Right hindlimb (tissue), 1 donor: ENCODE results near the gene GATAD2A.

Experiments used
- DNase-seq: peaks from one replicate; pipeline ENCODE4 v3.0.0-alpha.2; 2018

The GATAD2A gene

DNA sequence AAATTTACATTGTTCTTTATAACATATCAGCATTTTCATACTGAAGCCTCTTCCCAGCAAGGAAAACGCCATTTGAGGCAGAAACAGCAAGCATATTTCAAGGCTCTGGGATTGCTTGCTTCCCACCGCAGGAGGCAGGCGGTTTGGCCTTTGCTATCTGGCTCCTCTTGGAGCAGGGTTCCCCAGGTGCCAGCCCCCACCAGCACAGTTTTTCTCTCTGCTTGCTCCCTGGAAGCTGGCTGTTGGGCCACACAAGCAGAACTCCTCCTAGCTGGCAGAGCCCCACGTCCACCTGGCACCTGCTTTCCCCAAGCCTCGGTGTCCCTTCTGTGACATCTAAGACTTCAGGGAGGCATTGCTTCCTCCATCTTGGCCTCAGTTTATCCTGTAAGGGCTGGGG, 16.7 kb downstream of the GATAD2A start:
- no peak for DNase-seq

DNA sequence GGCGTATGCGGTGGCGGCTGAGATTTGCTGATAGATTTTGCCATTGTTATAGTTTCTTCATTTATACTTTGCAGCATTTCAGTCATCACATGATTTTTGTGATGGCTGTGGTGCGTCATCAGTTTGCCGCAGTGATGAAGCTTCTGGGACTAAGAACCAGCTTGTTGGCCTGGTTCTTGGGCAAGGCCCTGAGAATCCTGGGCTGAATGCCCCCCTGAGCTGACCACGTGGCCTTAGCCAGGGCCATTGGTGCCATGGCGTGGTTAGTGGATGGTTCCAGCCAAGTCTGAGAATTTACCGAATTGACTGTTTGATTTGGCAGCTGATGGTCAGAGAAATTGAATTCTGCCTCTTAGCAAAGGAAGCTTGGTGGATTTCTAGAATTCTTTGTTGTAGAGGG, 17.8 kb downstream of the GATAD2A start:
- no peak for DNase-seq

DNA sequence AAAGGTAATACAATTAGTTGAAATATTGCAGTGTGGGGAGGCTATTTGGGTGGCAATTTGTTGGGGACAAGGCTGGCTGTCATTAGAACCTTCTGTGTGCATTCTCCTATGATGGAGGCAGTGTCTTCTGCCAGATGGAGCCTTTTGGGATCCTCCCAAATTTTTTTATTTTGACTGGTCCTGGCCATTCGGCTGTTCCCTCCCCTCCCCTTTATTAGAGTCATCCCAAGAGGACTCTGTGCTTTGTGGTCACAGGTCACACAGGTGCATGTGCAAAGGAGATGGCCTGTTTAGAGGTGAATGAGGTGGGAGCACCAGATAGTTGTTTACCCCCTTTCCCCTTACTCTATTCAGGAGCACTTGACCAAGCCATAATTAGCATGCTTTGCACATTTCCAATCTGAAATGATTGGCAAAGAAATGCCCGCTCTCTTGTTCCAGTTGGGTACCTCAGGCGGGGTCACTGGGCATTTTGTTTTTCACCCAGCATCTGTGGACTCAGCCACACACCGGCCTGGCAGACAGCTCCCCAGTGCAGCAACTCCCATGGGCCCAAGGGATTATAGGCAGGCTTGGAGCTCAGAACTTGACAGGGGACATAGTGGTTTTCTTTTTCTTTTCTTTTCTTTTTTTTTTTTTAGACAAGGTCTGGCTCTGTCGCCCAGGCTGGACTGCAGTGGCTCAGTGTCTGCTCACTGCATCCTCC, 19.8 kb downstream of the GATAD2A start:
- no peak for DNase-seq

DNA sequence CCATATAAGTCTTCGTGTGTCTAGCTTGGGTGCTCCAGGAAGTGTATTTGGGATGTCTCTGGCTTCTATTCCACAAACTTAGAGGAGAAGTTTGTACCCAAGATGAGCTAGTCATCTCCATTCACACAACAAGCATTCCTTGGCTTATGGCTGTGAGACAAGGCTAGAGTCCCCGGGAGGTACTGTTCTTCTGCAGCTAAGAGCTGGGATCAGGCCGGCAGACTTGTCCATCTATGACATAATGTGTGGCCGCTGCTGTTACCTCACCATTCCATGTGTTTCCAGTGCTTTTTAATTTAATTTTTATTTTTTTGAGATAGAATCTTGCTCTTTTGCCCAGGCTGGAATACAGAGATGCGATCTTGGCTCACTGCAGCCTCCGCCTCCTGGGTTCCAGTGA, 20.7 kb downstream of the GATAD2A start:
- DNase-seq: no peak

GRCh38 chr19:19426799-19427198, 21.3 kb downstream of the GATAD2A start:
- DNase-seq: no peak

DNA sequence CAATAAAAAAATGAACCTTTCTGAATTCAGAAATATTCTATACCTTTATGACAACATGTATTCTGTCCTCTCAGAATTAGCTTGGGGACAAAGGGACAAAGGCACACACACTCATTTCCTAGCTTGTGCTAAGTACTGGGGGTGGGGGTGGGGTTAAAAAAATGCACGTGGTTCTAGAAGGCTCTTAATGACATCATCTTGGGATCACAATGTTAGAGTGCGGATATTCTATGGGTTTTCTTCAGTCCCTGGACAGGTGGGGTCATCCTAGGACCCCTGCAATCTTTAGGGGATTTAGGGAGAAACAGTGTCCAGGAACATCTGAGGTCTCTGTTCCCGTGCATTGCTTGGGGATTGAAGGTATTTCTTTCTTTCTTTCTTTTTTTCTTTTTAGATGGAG, 21.8 kb downstream of the GATAD2A start:
- no peak for DNase-seq

- DNase-seq: no peak
Measured at GRCh38 chr19:19427944-19428343, 22.5 kb downstream of the GATAD2A start.

GRCh38 chr19:19428746-19429145, 23.3 kb downstream of the GATAD2A start:
- DNase-seq: no peak

- DNase-seq: no peak
Measured at GRCh38 chr19:19429361-19429760, 23.9 kb downstream of the GATAD2A start.

- DNase-seq: no peak
Measured at GRCh38 chr19:19432732-19433131, 27.3 kb downstream of the GATAD2A start.

DNA sequence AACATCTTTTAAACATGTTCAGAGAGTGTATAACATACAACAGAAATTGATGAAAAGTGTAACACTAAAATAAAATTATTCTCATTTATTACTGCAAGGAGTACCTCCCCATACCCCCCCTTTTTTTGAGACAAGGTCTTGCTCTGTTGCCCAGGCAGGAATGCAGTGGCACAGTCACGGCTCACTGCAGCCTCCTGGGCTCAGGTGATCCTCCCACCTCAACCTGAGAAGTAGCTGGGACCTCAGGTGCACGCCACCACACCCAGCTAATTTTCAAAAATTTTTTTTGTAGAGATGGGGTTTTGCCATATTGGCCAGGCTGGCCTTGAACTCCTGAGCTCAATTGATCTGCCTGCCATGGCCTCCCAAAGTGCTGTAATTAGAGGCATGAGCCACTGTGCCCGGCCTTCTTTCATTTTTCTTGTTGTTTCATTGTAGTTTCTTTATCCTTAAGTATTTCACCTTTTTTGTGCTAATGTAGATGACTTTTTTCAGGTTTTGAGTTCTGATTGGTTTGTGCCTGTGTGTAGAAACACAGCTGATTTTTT, 28.3 kb downstream of the GATAD2A start:
- DNase-seq: no peak

GRCh38 chr19:19434483-19435045, 29.1 kb downstream of the GATAD2A start:
- DNase-seq: no peak

DNA sequence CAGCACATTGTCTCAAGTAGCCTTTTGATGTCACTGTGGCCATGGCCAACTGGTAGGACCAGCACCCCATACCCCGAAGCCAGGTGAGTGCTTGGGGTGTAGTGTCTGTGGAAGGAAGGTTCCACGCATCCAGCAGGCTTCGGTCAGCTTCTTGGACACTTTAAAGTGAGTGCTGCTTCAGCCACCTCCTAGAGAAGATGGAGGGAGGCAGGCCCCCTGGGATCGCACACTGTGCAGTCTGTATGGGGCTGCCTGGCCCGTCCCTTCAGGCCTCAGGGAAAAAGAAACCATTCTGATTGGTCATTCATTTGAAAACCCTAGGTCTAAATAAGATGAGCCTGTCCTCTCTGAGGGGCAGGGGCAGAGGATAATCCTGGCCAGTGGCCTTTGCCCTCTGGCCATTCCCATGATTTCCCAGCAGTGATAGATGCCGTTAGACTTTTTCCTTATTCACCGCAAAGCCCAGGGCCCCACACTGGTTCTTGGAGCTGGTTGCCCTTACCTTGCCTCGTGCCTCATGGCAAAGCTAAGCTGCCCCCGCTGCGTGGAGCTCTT, 30.7 kb downstream of the GATAD2A start:
- no peak for DNase-seq

- DNase-seq: no peak
Measured at GRCh38 chr19:19438366-19439175, 33.1 kb downstream of the GATAD2A start.

GRCh38 chr19:19439176-19439482, 33.7 kb downstream of the GATAD2A start:
- DNase-seq: no peak

DNA sequence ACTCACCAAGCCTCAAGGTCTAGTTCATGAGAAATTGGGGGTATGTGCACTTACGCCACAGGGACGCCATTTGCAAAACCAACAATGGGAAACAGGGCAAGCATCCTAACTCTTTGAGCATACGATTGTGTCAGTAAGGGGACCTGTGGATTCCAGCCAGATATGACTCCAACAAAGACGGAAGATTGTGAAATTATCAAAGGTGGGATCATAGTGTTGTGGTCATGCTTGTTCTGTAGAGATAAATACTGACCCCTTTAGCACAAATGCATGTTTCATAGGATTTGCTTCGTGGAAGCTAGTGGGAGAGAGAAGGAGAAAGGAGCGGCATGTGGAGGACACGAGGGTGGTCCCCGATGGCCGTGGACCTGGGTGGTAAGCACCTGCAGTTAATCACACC, 37.8 kb downstream of the GATAD2A start:
- DNase-seq: no peak

- DNase-seq: no peak
Measured at GRCh38 chr19:19443902-19444680, 38.6 kb downstream of the GATAD2A start.

DNA sequence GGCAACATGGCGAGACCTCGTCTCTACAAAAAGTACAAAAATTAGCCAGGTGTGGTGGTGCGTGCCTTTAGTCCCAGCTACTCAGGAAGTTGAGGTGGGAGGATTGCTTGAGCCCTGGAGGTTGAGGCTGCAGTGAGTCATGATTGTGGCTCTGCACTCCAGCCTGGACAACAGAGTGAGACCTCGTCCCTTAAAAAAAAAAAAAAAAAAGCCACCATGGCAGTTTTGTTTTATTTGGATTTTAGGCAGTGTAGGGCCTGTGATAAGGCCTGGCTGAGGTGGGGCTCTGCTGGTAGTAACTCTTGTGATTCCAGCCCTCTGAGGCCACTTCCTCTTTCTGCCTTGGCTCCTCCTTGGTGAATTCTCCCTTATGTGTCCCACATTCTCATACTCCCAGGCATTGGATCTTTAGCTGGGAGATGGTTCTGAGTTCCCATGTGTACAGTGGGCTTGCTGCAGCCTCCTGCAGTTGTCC, 39.2 kb downstream of the GATAD2A start:
- DNase-seq: no peak

GRCh38 chr19:19445288-19445687, 39.8 kb downstream of the GATAD2A start:
- DNase-seq: no peak

DNA sequence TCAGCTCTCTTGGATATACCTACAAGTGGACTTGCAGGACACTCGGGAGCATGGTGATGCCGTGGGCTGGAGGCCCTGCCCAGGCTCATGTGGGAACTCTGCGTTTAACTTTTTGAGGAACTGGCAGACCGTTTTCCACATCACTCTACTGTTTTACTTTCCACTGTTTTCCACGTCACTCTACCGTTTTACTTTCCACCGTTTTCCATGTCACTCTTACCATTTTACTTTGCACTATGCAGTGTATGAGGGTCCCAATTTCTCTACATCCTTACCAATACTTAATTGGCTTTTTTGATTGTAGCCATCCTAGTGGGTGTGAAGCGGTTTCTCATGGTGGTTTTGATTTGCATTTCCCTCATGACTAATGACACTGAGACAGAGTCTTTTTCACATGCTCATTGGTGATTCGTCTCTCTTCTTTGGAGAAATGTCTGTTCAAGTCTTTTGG, 40.5 kb downstream of the GATAD2A start:
- no peak for DNase-seq

GRCh38 chr19:19446655-19447437, 41.4 kb downstream of the GATAD2A start:
- DNase-seq: no peak
